WTC11 (cell line): ENCODE data around the gene NTSR1.

Source experiments
- CTCF ChIP-seq: fragments of 200-600 bp; IDR thresholded peaks from 2 replicates; pipeline ENCODE4 v1.8.0; 2022; ENCODE audit warnings: antibody characterized with exemption
- FOXJ3 ChIP-seq: sonication (generic); formaldehyde crosslinking; IDR thresholded peaks from 2 replicates; pipeline ENCODE4 v1.9.0; 2021; ENCODE audit warnings: missing genetic modification reagents, mild to moderate bottlenecking, borderline replicate concordance
- MAX ChIP-seq: sonication (generic); formaldehyde crosslinking; IDR thresholded peaks from 2 replicates; pipeline ENCODE4 v1.8.0; 2022; ENCODE audit warnings: mild to moderate bottlenecking, missing genetic modification reagents
- MXD4 ChIP-seq: fragments of 250-450 bp; sonication (Bioruptor Pico); IDR thresholded peaks from 2 replicates; pipeline ENCODE4 v1.8.0; 2021; ENCODE audit warnings: mild to moderate bottlenecking, moderate library complexity, borderline replicate concordance
- TCF7 ChIP-seq: sonication (generic); formaldehyde crosslinking; IDR thresholded peaks from 2 replicates; pipeline ENCODE4 v1.8.0; 2022; ENCODE audit warnings: mild to moderate bottlenecking, low read depth, missing genetic modification reagents, moderate library complexity
- USF1 ChIP-seq: sonication (generic); formaldehyde crosslinking; IDR thresholded peaks from 2 replicates; pipeline ENCODE4 v1.8.0; 2022; ENCODE audit warnings: mild to moderate bottlenecking, missing genetic modification reagents
- ZBTB43 ChIP-seq: sonication (generic); formaldehyde crosslinking; IDR thresholded peaks from 2 replicates; pipeline ENCODE4 v1.8.1; 2023; ENCODE audit warnings: mild to moderate bottlenecking, missing genetic modification reagents
- ZNF121 ChIP-seq: sonication (generic); formaldehyde crosslinking; IDR thresholded peaks from 2 replicates; pipeline ENCODE4 v1.8.0; 2023; ENCODE audit warnings: missing genetic modification reagents
- ZNF232 ChIP-seq: sonication (generic); formaldehyde crosslinking; IDR thresholded peaks from 2 replicates; pipeline ENCODE4 v1.8.0; 2022; ENCODE audit warnings: mild to moderate bottlenecking, missing genetic modification reagents

GRCh38 chr20:62792182-62792939 is 83.7 kb downstream of the NTSR1 start:
- TF ChIP-seq TCF7 (CRISPR knock-in tag) (no peak), MXD4 (no peak), ZNF232 (CRISPR knock-in tag) (no peak), CTCF (no peak), USF1 (CRISPR knock-in tag) (no peak), FOXJ3 (no peak), ZBTB43 (no peak), ZNF121 (CRISPR knock-in tag) (no peak), MAX (CRISPR knock-in tag) (no peak)
